ENCODE data around the gene RYK.

DNA sequence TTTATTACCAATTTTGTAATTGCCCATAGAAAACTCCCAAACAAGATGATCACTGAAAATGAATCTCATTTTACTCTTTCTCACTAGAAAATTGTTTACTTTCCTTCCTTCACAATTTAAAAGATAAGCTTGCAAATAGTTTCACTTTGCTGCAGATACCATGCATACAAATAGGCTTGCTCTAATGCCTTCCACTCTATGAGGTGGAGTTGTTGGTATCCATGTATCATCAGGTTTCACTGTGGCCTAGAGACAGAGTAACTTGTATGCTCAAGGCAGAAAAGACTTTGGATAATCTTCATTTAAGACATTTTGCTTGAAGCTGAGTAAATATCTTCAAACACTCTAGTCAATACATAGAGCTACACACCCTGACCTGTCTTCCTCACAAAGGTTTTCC is 60.8 kb downstream of the RYK start:
- TF ChIP-seq FOXM1 (IDR thresholded peaks at IDR 0.05; ENCODE audit: borderline replicate concordance, low read depth) (no peak), RAD21 (IDR thresholded peaks at IDR 0.05; ENCODE audit: low read depth) (no peak)

Data from Ishikawa (cell line).